Heart right ventricle (tissue), 16 donors: ENCODE results near the gene HOXB13. TPM values are rescaled to one million over a fixed set of nuclear protein-coding genes. Genes with fewer than 3 reads are reported as not detected.

Experiments used
- ATAC-seq, 8 donors: fragments of 200-7000 bp; cut with Tn5 transposase; one replicate each; pipeline ENCODE4 v1.9.1; 2020; ENCODE audit warnings: mild to moderate bottlenecking in 8 of 8, moderate library complexity in 8 of 8, moderate number of reproducible peaks in 1 of 8
- DNase-seq, 2 donors: peaks; one replicate each; pipeline ENCODE4 v3.0.0-alpha.2; 2020
- H3K27ac ChIP-seq, 10 donors: fragments of 200-600 bp; sonication (generic) in 2 of 10; one replicate each; pipeline versions ENCODE4 v1.5.0 to v1.8.0; 2020 to 2022; ENCODE audit warnings: mild to moderate bottlenecking in 3 of 10
- H3K27me3 ChIP-seq, 7 donors: fragments of 200-600 bp; one replicate each; pipeline ENCODE4 v1.8.0; 2021 to 2022; ENCODE audit warnings: mild to moderate bottlenecking in 2 of 7
- H3K36me3 ChIP-seq, 9 donors: fragments of 200-600 bp; sonication (generic) in 1 of 9; one replicate each; pipeline versions ENCODE4 v1.5.0 to v1.8.0; 2020 to 2022; ENCODE audit warnings: mild to moderate bottlenecking in 2 of 9
- H3K4me1 ChIP-seq, 9 donors: fragments of 200-600 bp; sonication (generic) in 1 of 9; one replicate each; pipeline versions ENCODE4 v1.5.0 to v1.8.0; 2020 to 2022; ENCODE audit warnings: mild to moderate bottlenecking in 4 of 9
- H3K4me3 ChIP-seq, 10 donors: fragments of 200-600 bp; sonication (generic) in 2 of 10; one replicate each; pipeline versions ENCODE4 v1.5.0 to v1.8.0; 2020 to 2022; ENCODE audit warnings: mild to moderate bottlenecking in 7 of 10, moderate library complexity in 2 of 10
- H3K9me3 ChIP-seq, 11 donors: fragments of 200-600 bp in 10 of 11; sonication (generic) in 2 of 11; one replicate each; pipeline versions ENCODE4 v1.5.0 to v1.8.0; 2013 to 2022; ENCODE audit warnings: mild to moderate bottlenecking in 2 of 11, control low read depth in 1 of 11, moderate library complexity in 1 of 11
- WGBS, 2 donors: extraction: QIAGEN DNeasy Blood & Tissue Kit; methylation state at CpG; one replicate each; pipeline ENCODE4 v1.1.7; 2013; ENCODE audit warnings: inconsistent platforms in 1 of 2; 5-methylcytosine and 5-hydroxymethylcytosine counted together
- intact Hi-C, 10 donors: fragments of 100-400 bp; cut with DNase I; formaldehyde crosslinking; loops; one replicate each; pipeline versions ENCODE4 v1.11.1 to v1.14.2; 2022
- polyA plus RNA-seq, 2 donors: library from polyadenylated mRNA; stranded (reverse); fragments of 200-250 nt; gene quantifications; one replicate each; pipeline ENCODE4 v1.2.3, GENCODE V29; 2013
- total RNA-seq, 10 donors: library from RNA; stranded (reverse); fragmentation: NEBNext Ultra II Directional in 3 of 10; extraction: Animal tissue kit (Norgen Biotek cat#: 25700) in 3 of 10; gene quantifications; one replicate each; pipeline versions ENCODE4 v1.2.1 to v1.2.4, GENCODE V29; 2021 to 2023
- TF ChIP-seq, protein P1 (sequence below), 9 donors: fragments of 200-600 bp; sonication (generic) in 2 of 9; IDR thresholded peaks; one replicate each; pipeline versions ENCODE4 v1.5.0 to v1.8.0; 2021 to 2022; ENCODE audit warnings: antibody characterized with exemption in 9 of 9, mild to moderate bottlenecking in 5 of 9, moderate library complexity in 1 of 9
- donor health status: Arrhythmogenic right ventricular cardiomyopathy.
- donor health status: ischemic (EF 13 %, LVEDD 7.1; RV severe dilation, severe dysfunction).
- donor health status: healthy with polysubstance abuse.
- donor health status: DM: no; HTN: yes; CAD: no.
- donor health status: DM: no; HTN: no; CAD: no.
- donor health status: ischemic (EF 25% LVEDD 6.9; RV normal size, moderate dysfunction).
- donor health status: ischemic (EF 25% LVEDD 5.7; RV mildly dilated, moderate dysfunction).
- donor health status: healthy.
- donor health status: DM: yes; HTN: yes; CAD: no.
- donor health status: Ischemic cardiomyopathy.
- donor health status: ischemic (EF 35%, LVEDD 5.7; RV mildly dilated, moderate dysfunction).
- donor health status: nonischemic (EF 11% LVEDD 7.7; RV severe dilation, severe dysfunction).
- donor health status: DM: yes; HTN: yes; CAD: no.
- donor health status: PGD.
- donor health status: ischemic (EF 29% LVEDD 5.4; RV normal size, mild dysfunction).
- donor health status: nonischemic (EF 23%, LVEDD 6.1; RV moderate dilation, normal function).

The HOXB13 gene
- total and polyA plus RNA-seq, 12 donors: not detected

DNA sequence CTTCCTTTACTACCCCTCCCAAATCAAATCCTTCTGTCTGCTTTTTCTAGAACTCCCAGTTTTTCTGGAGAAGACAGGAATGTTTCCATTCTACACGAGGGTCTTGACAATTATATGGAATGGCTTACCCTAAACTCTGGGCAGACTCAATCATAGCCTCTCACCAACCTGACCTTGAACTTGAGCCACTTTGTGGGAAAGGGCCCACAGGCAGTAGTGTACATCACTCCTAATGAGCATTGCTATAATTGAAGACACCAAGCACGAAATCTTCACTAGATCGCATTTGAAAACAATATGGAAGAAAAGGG is 1.6 kb upstream of the HOXB13 start:
- peaks cover 0 to 28% (median 13%) of the 10 kb centered on the region in 9 donors for H3K4me1 ChIP-seq
- H3K4me3 ChIP-seq: no peak overlapping the region
- intact Hi-C loops: no loop called here
- no peak overlapping the region for H3K27ac ChIP-seq
- no peaks in the 10 kb centered on the region for H3K9me3 ChIP-seq
- DNase-seq (no peak), ATAC-seq (no peak)
- peaks cover 31 to 100% (median 100%) of the 10 kb centered on the region in 7 donors for H3K27me3 ChIP-seq
- TF ChIP-seq, protein P1, sequence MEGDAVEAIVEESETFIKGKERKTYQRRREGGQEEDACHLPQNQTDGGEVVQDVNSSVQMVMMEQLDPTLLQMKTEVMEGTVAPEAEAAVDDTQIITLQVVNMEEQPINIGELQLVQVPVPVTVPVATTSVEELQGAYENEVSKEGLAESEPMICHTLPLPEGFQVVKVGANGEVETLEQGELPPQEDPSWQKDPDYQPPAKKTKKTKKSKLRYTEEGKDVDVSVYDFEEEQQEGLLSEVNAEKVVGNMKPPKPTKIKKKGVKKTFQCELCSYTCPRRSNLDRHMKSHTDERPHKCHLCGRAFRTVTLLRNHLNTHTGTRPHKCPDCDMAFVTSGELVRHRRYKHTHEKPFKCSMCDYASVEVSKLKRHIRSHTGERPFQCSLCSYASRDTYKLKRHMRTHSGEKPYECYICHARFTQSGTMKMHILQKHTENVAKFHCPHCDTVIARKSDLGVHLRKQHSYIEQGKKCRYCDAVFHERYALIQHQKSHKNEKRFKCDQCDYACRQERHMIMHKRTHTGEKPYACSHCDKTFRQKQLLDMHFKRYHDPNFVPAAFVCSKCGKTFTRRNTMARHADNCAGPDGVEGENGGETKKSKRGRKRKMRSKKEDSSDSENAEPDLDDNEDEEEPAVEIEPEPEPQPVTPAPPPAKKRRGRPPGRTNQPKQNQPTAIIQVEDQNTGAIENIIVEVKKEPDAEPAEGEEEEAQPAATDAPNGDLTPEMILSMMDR (IDR thresholded peaks at IDR 0.05): no peak
- no peaks in the 10 kb centered on the region for H3K36me3 ChIP-seq
- 26 to 30% methylated on average over 3 of the region's 3 CpGs for WGBS, 2 donors

DNA sequence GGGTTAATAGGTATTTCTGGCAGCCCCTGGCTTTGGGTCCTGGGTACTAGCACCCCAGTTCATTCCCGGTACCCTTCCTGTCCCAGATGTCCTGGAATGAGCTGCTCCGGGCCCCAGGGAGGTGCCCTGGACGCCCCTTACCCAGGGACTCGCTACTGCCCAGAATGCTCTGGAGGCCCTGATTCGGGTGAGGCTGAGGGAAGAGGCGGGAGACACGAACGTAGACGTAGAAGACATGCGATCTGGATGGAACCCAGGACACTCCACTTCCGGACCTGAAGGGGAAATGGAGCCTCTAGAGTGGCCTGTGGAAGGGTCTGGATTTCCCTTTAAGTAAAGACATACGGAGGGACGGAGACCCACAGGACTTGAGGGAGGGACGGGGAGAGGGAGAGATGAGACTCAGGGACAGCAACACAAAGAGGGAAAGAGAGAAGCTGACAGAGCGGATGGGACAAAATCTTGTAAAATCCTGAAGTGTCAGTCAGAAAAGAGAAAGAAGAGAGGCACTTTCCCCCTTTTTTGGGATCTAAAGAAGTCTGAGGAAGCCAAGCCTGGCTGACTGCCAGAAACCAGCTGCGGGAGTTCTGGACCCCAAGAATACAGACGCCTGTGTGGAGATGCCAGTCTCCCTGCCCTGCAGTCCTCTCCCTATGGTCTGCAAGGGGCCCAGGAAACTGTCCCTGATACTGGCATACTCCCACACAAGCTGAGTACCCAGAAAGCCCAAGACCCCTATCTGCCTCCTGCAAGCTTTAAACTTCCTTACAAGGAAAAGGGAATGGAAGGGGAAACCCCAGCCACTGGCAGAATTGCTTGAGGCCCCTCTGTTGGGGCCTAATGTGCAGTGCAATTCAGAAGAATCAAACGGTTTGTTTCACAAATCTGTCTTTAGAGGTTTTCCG is 1.0 kb upstream of the HOXB13 start:
- intact Hi-C loops: loop anchor here in 8 of 10 donors (5.0 to 10.0 kb wide), 6 partner anchors 63 to 155 kb away; no protein-coding TSS in a partner anchor
- peaks cover 0 to 34% (median 13%) of the 10 kb centered on the region in 9 donors for H3K4me1 ChIP-seq
- H3K9me3 ChIP-seq: no peaks in the 10 kb centered on the region
- 5 to 8% methylated on average over 19 of the region's 19 CpGs for WGBS, 2 donors
- ATAC-seq (no peak), DNase-seq (no peak)
- peak overlapping the region in 1 of 10 donors; percentile 33 for H3K4me3 ChIP-seq
- H3K27me3 ChIP-seq: peaks cover 36 to 100% (median 100%) of the 10 kb centered on the region in 7 donors
- H3K27ac ChIP-seq: no peak overlapping the region
- H3K36me3 ChIP-seq: no peaks in the 10 kb centered on the region
- TF ChIP-seq, protein P1 (IDR thresholded peaks at IDR 0.05): no peak

DNA sequence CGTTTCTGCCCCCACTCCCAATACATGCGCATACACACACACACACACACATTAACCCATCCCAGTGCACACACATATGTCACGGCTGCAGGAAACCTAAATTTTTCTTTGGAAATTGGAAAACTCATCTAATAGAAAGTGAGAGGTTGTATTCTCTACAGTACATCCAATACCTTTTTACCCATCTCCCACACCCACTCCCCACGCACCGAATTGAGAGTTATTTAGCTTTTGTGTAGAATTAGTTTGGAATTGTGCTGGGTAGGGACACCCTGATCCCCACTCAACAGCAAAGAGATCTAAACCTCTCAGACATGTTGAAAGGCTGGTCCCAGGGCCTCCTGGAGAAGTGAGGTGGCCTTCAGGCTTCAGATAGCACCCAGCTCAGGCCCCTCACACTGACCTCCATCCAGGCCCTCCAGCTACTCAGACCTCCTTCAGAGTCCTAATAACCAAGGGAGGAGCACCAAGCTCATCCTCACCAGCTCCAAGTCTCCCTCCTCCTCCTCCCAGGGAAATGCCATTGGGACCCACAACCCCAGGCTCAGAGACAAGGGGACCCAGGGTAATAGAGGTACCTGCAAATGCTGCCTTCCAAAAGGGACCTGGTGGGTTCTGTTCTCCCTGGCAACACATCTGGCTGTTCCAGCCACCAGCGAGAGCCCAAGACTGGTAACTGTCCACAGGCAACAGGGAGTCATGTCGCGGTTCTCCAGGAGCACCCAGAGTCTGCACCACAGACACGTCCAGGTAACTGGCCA is 955 bp downstream of the HOXB13 start:
- no peak for ATAC-seq
- Histone ChIP-seq H3K4me3 (no peak overlapping the region), H3K4me1 (peaks cover 0 to 40% (median 26%) of the 10 kb centered on the region in 9 donors), H3K9me3 (no peaks in the 10 kb centered on the region), H3K27me3 (peaks cover 44 to 100% (median 100%) of the 10 kb centered on the region in 7 donors), H3K27ac (no peak overlapping the region), H3K36me3 (no peaks in the 10 kb centered on the region)
- TF ChIP-seq, protein P1 (IDR thresholded peaks at IDR 0.05): no peak
- intact Hi-C loops: loop anchor here (2.0 to 10.0 kb wide), 8 partner anchors 63 to 157 kb away; no protein-coding TSS in a partner anchor
- WGBS, 2 donors: 27 to 28% methylated on average over 9 of the region's 9 CpGs
- DNase-seq: no peak

DNA sequence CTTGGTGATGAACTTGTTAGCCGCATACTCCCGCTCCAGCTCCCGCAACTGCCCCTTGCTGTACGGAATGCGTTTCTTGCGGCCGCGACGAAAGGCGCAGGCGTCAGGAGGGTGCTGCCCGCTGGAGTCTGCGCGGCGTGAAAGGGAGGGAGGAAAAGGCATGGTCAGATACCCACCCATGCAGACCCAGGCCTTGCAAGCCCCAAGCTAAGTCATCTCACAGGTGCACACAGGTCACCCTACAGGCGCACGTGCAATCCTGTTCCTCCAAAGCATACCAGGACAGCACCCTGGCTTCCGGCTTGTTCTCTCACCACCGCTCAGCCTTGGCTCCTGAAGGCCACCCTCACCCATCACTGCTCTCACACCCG is 1.6 kb downstream of the HOXB13 start:
- 9 to 10% methylated on average over 20 of the region's 20 CpGs for WGBS, 2 donors
- H3K27ac ChIP-seq: no peak overlapping the region
- H3K4me3 ChIP-seq: no peak overlapping the region
- H3K4me1 ChIP-seq: peaks cover 0 to 41% (median 26%) of the 10 kb centered on the region in 9 donors
- TF ChIP-seq, protein P1 (IDR thresholded peaks at IDR 0.05): no peak
- no peaks in the 10 kb centered on the region for H3K36me3 ChIP-seq
- H3K9me3 ChIP-seq: no peaks in the 10 kb centered on the region
- ATAC-seq (no peak), DNase-seq (no peak)
- intact Hi-C loops: loop anchor here (2.0 to 10.0 kb wide), 8 partner anchors 64 to 158 kb away; no protein-coding TSS in a partner anchor
- H3K27me3 ChIP-seq: peaks cover 50 to 100% (median 100%) of the 10 kb centered on the region in 7 donors
